ENCODE results near the gene SEZ6L.

The SEZ6L gene

GRCh38 chr22:26428515-26429457, 259.5 kb downstream of the SEZ6L start, which contains the start of gene ASPHD2:
TSS of gene ASPHD2 (plus strand) at chr22:26429260. CDS start at chr22:26433616, 4,356 bp downstream.
- in situ Hi-C loops (cut with HindIII; ENCODE audit: low pct_ligation_motif_present, low pct_unique_long_range_greater_than_20kb, low sequenced_read_pairs), result no loop called here
- DNase-seq, result peak; percentile 84

- DNase-seq, result no peak
- in situ Hi-C loops (cut with HindIII; ENCODE audit: low pct_ligation_motif_present, low pct_unique_long_range_greater_than_20kb, low sequenced_read_pairs), result no loop called here
Measured at GRCh38 chr22:26429458-26430286, 260.4 kb downstream of the SEZ6L start.

GRCh38 chr22:26430600-26430999, 261.3 kb downstream of the SEZ6L start:
- in situ Hi-C loops (cut with HindIII; ENCODE audit: low pct_ligation_motif_present, low pct_unique_long_range_greater_than_20kb, low sequenced_read_pairs), result no loop called here
- DNase-seq, result no peak

DNA sequence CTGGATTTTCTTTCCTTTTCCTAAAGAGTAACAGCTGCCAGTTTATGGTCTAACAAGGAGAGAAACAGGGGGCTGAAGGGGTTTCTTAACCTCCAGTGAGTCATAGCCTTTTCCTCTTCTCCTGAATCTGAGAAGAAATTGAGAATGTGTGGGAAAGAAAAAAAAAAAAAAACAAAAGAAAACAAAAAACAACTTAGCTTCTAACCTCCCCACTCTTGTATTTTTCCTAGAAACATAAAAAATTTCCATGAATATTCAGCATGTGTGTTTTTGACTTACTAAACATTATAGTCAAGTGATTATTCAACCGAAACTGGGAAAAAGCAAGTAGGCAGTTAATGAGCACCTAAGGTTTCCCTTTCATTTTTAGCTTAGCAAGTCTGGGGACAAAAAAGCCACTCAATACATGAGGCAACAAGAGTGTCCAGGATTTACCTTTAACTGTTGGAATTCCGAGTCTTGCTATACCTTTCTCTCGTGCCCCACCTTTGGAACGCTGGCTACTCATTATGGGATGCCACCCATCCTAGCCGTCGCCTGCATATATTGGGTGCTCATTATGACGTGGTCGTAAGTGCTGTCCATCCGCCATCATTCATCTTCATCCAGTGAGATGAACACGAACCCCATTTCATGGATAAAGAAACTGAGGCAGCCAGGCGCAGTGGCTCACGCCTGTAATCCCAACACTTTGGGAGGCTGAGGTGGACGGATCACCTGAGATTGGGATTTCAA, 262.2 kb downstream of the SEZ6L start:
- DNase-seq, result peak; percentile 22
- in situ Hi-C loops (cut with HindIII; ENCODE audit: low pct_ligation_motif_present, low pct_unique_long_range_greater_than_20kb, low sequenced_read_pairs), result no loop called here

DNA sequence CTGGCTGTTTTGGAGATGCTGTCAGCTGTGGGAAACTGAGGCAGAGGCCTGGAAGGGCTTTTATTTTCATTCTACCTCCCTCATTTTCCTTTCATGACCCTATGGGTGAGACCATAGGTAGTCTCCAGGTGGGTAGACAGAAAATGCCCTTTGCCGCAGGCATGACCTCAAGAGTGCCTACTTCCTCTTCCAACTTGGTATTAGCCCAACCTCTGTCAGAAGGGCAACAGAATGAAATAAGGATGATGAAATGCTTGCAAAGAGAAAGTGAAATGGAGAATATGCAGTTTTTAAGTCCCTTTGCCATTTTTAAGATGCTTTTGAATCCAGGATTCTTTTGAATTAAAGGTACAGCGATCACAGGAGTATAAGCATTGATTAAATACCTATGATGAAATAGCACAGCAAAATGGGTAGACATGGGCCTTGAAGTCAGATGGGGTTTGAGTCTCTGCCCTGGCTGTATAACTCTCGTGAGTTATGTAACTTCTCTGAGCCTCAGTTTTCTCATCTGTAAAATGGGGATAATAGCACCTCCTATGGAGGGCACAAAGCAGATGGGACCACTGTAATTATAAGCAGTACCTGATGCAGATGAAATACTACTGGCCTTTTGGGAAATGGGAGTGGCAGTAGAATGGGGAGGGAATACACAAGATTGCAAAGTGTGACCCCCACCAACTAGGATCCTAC, 263.5 kb downstream of the SEZ6L start:
- DNase-seq, result no peak
- in situ Hi-C loops (cut with HindIII; ENCODE audit: low pct_ligation_motif_present, low pct_unique_long_range_greater_than_20kb, low sequenced_read_pairs), result no loop called here
